Activated T-helper 1 cell treated with Interleukin-2 at 50 U/mL for 16 hours (primary cell): ENCODE results near the gene CCDC66.
"Not testable (repeated sequence)": the region's sequence is repeated elsewhere in the genome, so short reads cannot be mapped to it uniquely, and the experiment has no call there.

Source experiments
- DNase-seq: peaks from one replicate; pipeline ENCODE4 v3.0.0-alpha.2; 2020; ENCODE audit warnings: low read depth

CCDC66 gene

GRCh38 chr3:56556908-56557830 is at the start of gene CCDC66:
TSS of gene CCDC66 (plus strand) at chr3:56557175. CDS start at chr3:56557243, 68 bp downstream.
- peak; percentile 85 for DNase-seq

GRCh38 chr3:56519641-56520040 is 37.3 kb upstream of the CCDC66 start:
- DNase-seq = no peak

GRCh38 chr3:56522374-56522773 is 34.6 kb upstream of the CCDC66 start:
- DNase-seq = no peak

GRCh38 chr3:56525291-56525690 is 31.7 kb upstream of the CCDC66 start:
- DNase-seq = no peak

- no peak for DNase-seq
Measured at GRCh38 chr3:56536735-56537134, 20.2 kb upstream of the CCDC66 start.

- no peak for DNase-seq
Measured at GRCh38 chr3:56547486-56547885, 9.5 kb upstream of the CCDC66 start.

GRCh38 chr3:56557831-56558170 is 826 bp downstream of the CCDC66 start:
- no peak for DNase-seq

GRCh38 chr3:56573501-56573900 is 16.5 kb downstream of the CCDC66 start:
- DNase-seq = no peak

GRCh38 chr3:56581941-56582340 is 25.0 kb downstream of the CCDC66 start:
- not testable (repeated sequence) for DNase-seq

GRCh38 chr3:56584275-56584674 is 27.3 kb downstream of the CCDC66 start:
- not testable (repeated sequence) for DNase-seq

GRCh38 chr3:56590814-56591213 is 33.8 kb downstream of the CCDC66 start:
- DNase-seq = no peak

- DNase-seq = no peak
Measured at GRCh38 chr3:56591262-56591661, 34.3 kb downstream of the CCDC66 start.

- DNase-seq = peak; percentile 35
Measured at GRCh38 chr3:56593455-56594158, 36.6 kb downstream of the CCDC66 start.

GRCh38 chr3:56595975-56596840 is 39.2 kb downstream of the CCDC66 start:
- DNase-seq = no peak

- not testable (repeated sequence) for DNase-seq
Measured at GRCh38 chr3:56608479-56608878, 51.5 kb downstream of the CCDC66 start.

- no peak for DNase-seq
Measured at GRCh38 chr3:56610669-56611335, 53.8 kb downstream of the CCDC66 start.

- no peak for DNase-seq
Measured at GRCh38 chr3:56611364-56611763, 54.4 kb downstream of the CCDC66 start.

- DNase-seq = no peak
Measured at GRCh38 chr3:56612146-56612545, 55.2 kb downstream of the CCDC66 start.

- DNase-seq = no peak
Measured at GRCh38 chr3:56613016-56613415, 56.0 kb downstream of the CCDC66 start.

GRCh38 chr3:56616478-56617006 is 59.6 kb downstream of the CCDC66 start:
- DNase-seq = no peak

- no peak for DNase-seq
Measured at GRCh38 chr3:56620371-56620770, 63.4 kb downstream of the CCDC66 start.
